MCF 10A (cell line): ENCODE results near the gene YWHAB. TPM values are rescaled to one million over a fixed set of nuclear protein-coding genes. Genes with fewer than 3 reads are reported as not detected.
"Not testable (repeated sequence)": the region's sequence is repeated elsewhere in the genome, so short reads cannot be mapped to it uniquely, and the experiment has no call there.

Source experiments
- BruUV-seq: library from RNA; stranded (reverse); fragments of 400-500 nt; replicated peaks from 2 replicates; lab custom pipeline; 2021; lab: Mats Ljungman, UMichigan
- CTCF ChIA-PET: fragments of 300-600 bp; sonication (Branson Sonifier 250); formaldehyde crosslinking; extraction: SDS; loops from one replicate; lab custom pipeline; 2021; ENCODE audit warnings: antibody characterized with exemption, inconsistent platforms; lab: Yijun Ruan, JAX
- POLR2A ChIA-PET: fragments of 300-600, 350-650 bp; sonication (Branson Sonifier 250); formaldehyde crosslinking; extraction: SDS; loops from one replicate; lab custom pipeline; 2020; ENCODE audit warnings: antibody characterized with exemption, inconsistent platforms; lab: Yijun Ruan, JAX
- DNase-seq: peaks from one replicate; pipeline ENCODE4 v3.0.0-alpha.2; 2018; ENCODE audit not compliant: unreplicated experiment
- H3K27ac Mint-ChIP-seq: one replicate; pipeline ENCODE4 v1.8.0; 2022; ENCODE audit warnings: mild to moderate bottlenecking, low read depth, mixed read lengths; ENCODE audit not compliant: unreplicated experiment
- H3K27me3 Mint-ChIP-seq: one replicate; pipeline ENCODE4 v1.8.0; 2022; ENCODE audit warnings: mixed read lengths; ENCODE audit not compliant: insufficient read depth, unreplicated experiment
- H3K36me3 Mint-ChIP-seq: one replicate; pipeline ENCODE4 v1.8.0; 2022; ENCODE audit warnings: mild to moderate bottlenecking, moderate library complexity, mixed read lengths; ENCODE audit not compliant: insufficient read depth, unreplicated experiment
- H3K4me1 Mint-ChIP-seq: one replicate; pipeline ENCODE4 v1.8.0; 2022; ENCODE audit warnings: mixed read lengths; ENCODE audit not compliant: insufficient read depth, unreplicated experiment
- H3K4me3 Mint-ChIP-seq: one replicate; pipeline ENCODE4 v1.8.0; 2022; ENCODE audit warnings: mild to moderate bottlenecking, moderate library complexity, mixed read lengths; ENCODE audit not compliant: unreplicated experiment
- H3K9me3 Mint-ChIP-seq: one replicate; pipeline ENCODE4 v1.8.0; 2022; ENCODE audit warnings: mixed read lengths; ENCODE audit not compliant: unreplicated experiment
- intact Hi-C: fragments of 100-400 bp; cut with micrococcal nuclease; formaldehyde crosslinking; loops from 2 replicates; pipeline ENCODE4 v1.14.1; 2022
- total RNA-seq: library from RNA; stranded (reverse); gene quantifications from 2 replicates; pipeline ENCODE4 v1.2.3, GENCODE V29; 2022
- TF ChIP-seq, protein P1 (sequence below): fragments of 200-600 bp; IDR thresholded peaks from one replicate; pipeline ENCODE4 v1.8.0; 2022; ENCODE audit warnings: antibody characterized with exemption, mild to moderate bottlenecking; ENCODE audit not compliant: unreplicated experiment

The YWHAB gene
- total RNA-seq, 1 experiment from 2014 or later = 235 TPM

GRCh38 chr20:44858606-44859360, 26.7 kb upstream of the YWHAB start:
- TF ChIP-seq, protein P1, sequence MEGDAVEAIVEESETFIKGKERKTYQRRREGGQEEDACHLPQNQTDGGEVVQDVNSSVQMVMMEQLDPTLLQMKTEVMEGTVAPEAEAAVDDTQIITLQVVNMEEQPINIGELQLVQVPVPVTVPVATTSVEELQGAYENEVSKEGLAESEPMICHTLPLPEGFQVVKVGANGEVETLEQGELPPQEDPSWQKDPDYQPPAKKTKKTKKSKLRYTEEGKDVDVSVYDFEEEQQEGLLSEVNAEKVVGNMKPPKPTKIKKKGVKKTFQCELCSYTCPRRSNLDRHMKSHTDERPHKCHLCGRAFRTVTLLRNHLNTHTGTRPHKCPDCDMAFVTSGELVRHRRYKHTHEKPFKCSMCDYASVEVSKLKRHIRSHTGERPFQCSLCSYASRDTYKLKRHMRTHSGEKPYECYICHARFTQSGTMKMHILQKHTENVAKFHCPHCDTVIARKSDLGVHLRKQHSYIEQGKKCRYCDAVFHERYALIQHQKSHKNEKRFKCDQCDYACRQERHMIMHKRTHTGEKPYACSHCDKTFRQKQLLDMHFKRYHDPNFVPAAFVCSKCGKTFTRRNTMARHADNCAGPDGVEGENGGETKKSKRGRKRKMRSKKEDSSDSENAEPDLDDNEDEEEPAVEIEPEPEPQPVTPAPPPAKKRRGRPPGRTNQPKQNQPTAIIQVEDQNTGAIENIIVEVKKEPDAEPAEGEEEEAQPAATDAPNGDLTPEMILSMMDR = no peak
- H3K36me3 Mint-ChIP-seq = no peaks in the 10 kb centered on the region
- CTCF ChIA-PET = interaction anchor here (0.7 to 3.2 kb wide), 6 partner anchors 8 to 250 kb away, joined by 3 to 15 read pairs (median 4); no protein-coding TSS in a partner anchor
- H3K4me1 Mint-ChIP-seq = peaks cover 16% of the 10 kb centered on the region
- BruUV-seq = no TSS peak
- POLR2A ChIA-PET = no interaction called here
- DNase-seq = no peak
- H3K27ac Mint-ChIP-seq = no peak overlapping the region
- peaks cover 20% of the 10 kb centered on the region for H3K27me3 Mint-ChIP-seq
- no peak overlapping the region for H3K4me3 Mint-ChIP-seq
- H3K9me3 Mint-ChIP-seq = peaks cover 14% of the 10 kb centered on the region
- intact Hi-C loops = no loop called here

- TF ChIP-seq, protein P1 = no peak
- intact Hi-C loops = no loop called here
- ChIA-PET POLR2A (no interaction called here), CTCF (interaction anchor here (0.7 to 2.5 kb wide), 6 partner anchors 65 to 176 kb away, joined by 3 to 33 read pairs (median 6); no protein-coding TSS in a partner anchor)
- no peak overlapping the region for H3K4me3 Mint-ChIP-seq
- BruUV-seq = no TSS peak
- peaks cover 13% of the 10 kb centered on the region for H3K27me3 Mint-ChIP-seq
- DNase-seq = peak; percentile 64
- peaks cover 16% of the 10 kb centered on the region for H3K4me1 Mint-ChIP-seq
- no peak overlapping the region for H3K27ac Mint-ChIP-seq
- H3K36me3 Mint-ChIP-seq = no peaks in the 10 kb centered on the region
- peaks cover 4% of the 10 kb centered on the region for H3K9me3 Mint-ChIP-seq
Observed at GRCh38 chr20:44861531-44862006, 23.9 kb upstream of the YWHAB start.

- Mint-ChIP-seq H3K4me1 (peaks cover 16% of the 10 kb centered on the region), H3K27ac (no peak overlapping the region), H3K9me3 (no peaks in the 10 kb centered on the region), H3K4me3 (no peak overlapping the region), H3K27me3 (peaks cover 20% of the 10 kb centered on the region), H3K36me3 (no peaks in the 10 kb centered on the region)
- intact Hi-C loops = no loop called here
- no peak for DNase-seq
- POLR2A ChIA-PET = no interaction called here
- CTCF ChIA-PET = interaction anchor here (0.6 to 2.5 kb wide), 7 partner anchors 61 to 205 kb away, joined by 3 to 33 read pairs (median 4); no protein-coding TSS in a partner anchor
- no TSS peak for BruUV-seq
- TF ChIP-seq, protein P1 = no peak
Observed at GRCh38 chr20:44862286-44862685, 23.2 kb upstream of the YWHAB start.

GRCh38 chr20:44863365-44864084, 22.0 kb upstream of the YWHAB start:
- CTCF ChIA-PET = interaction anchor here (0.6 to 2.5 kb wide), 6 partner anchors 81 to 538 kb away, joined by 3 to 33 read pairs (median 4); no protein-coding TSS in a partner anchor
- BruUV-seq, H3K27ac Mint-ChIP-seq, DNase-seq, H3K36me3 Mint-ChIP-seq, H3K4me3 Mint-ChIP-seq, intact Hi-C loops, H3K9me3 Mint-ChIP-seq: not testable (repeated sequence)
- peaks cover 16% of the 10 kb centered on the region for H3K4me1 Mint-ChIP-seq
- H3K27me3 Mint-ChIP-seq = peaks cover 30% of the 10 kb centered on the region
- POLR2A ChIA-PET = interaction anchor here (0.6 kb wide), 1 partner anchor 8 kb away, joined by 3 read pairs; no protein-coding TSS in a partner anchor

GRCh38 chr20:44864493-44864892, 21.0 kb upstream of the YWHAB start:
- BruUV-seq, POLR2A ChIA-PET, H3K4me3 Mint-ChIP-seq, CTCF ChIA-PET, intact Hi-C loops, H3K27ac Mint-ChIP-seq, H3K9me3 Mint-ChIP-seq, DNase-seq, H3K36me3 Mint-ChIP-seq: not testable (repeated sequence)
- peaks cover 16% of the 10 kb centered on the region for H3K4me1 Mint-ChIP-seq
- peaks cover 32% of the 10 kb centered on the region for H3K27me3 Mint-ChIP-seq
